ENCODE results near the gene MGLL.

MGLL gene

DNA sequence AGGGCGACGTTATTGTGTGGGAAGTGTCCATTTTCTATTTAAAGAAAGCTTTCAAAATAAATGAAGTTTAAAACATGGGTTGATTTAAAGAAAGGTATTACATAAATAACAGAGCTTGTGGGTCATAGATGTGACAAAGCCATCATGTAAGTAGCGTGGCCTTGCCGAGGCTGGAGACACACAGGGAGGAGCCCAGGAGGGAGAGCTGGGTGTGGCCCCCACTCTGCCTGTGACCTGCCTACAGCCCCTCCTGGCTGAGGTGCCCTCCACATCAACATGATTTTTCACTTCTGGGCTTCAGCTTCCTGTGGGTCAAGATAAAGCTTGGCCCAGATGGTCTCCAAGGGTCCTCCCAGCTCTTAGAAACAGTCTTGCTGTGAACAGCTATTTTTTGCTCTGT lies 12.5 kb upstream of the MGLL start:
- no peak for DNase-seq

DNA sequence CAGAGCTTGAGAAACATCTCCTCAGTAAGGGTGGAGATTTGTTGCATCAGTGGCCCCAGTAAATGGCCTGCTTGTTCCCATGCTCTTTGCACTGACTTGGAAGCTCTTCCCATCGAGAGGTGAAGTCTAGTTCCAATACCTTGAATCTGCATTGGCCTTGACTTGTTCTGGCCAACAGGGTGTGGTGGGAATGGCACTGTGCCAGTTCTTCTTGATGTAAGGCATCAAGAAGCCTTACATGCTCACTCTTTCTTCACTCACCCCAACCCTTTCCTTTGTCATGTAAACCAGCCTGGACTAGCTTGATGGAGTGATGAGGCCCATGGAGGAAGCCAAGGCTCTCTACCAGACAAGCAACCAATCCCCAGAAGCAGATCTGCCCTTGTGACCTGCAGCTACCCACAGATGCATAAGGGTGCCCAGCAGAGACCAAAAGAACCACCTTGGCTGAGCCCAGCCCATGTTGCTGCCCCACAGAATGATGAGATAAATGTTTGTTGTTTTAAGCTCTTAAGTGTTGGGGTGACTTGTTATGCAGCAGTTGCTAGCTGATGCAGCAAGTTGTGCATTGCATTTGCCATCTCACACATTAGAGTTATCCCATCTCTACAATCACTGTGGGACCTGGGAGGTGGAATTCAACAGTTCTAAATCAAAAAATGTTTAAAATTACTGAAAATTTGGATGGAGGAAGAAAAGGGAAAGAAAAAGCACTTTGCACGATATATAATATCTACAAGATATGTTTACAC lies 11.1 kb upstream of the MGLL start:
- DNase-seq, result no peak

DNA sequence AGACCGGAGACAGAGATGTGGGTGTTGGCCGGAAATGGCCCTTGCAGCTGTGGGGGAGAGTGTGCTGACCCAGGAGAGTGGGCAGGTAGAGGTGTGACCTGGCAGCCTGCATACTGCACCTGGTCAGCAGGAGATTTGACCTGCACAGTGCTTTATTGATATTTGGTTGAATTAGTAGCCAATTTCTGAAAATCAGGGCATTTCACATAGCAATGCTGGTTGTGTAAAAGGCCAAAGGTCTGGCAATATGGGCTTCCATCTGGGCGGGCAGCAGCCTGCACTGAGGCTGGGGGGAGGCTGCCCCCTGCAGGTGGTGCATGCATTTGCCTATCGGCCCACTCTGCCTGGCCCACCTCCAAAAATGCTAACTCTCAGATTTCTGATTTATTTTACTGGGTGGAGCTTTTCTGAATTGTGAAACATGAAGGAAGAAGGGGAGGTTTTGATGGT lies 9.4 kb upstream of the MGLL start:
- no peak for DNase-seq

DNA sequence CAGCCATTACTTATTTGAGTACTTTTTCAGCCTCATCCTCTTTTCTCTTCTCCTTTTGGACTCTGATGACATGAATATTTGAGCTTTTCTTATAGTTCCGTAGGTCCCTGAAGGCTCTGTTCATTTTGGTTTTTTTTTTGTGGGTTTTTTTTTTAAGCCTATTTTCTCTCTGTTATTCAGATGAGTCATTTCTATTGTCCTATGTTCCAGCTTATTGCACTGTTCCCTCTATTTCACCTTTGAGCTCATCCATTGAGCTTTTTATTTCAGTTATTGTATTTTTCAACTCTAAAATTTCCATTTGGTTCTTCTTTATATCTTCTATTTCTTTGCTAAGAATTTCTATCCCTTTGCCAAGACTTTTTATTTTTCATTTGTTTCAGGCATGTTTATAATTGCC lies 7.2 kb upstream of the MGLL start:
- DNase-seq, result no peak

DNA sequence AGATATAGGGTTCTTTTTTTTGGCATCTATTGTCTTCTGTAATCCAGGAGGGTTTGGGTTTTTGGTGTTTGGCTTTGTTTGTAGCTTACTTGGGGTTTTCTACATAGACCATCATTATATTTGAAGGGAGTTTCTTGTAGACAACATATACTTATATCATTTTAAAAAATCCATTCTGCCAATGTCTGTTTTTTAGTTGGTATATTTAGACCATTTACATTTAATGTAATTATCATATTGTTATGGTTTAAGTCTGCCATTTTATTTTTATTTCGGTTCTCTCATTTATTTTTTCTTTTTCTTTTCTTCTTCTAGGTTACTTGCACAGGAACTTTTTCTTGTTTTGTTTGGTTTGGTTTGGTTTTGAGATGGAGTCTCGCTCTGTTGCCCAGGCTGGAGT lies 5.5 kb upstream of the MGLL start:
- DNase-seq, result no peak

DNA sequence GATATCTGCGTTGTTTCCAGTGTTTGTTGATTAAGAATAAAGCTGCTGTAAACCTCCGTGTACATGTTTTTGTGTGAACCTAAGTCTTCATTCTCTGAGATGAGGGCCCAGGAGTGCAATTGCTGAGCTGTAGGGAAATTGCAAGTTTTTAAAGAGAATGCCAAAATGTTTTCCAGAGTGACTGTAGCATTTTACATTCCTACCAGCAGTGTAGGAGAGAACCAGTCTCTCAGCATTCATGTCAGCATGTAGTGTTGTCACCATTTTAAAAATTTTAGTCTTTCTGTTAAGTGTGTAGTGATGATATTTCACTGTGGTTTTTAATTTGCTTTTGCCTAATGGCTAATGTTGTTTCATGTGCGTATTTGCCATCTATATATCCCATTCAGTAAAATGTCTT lies 3.4 kb upstream of the MGLL start:
- DNase-seq, result no peak

DNA sequence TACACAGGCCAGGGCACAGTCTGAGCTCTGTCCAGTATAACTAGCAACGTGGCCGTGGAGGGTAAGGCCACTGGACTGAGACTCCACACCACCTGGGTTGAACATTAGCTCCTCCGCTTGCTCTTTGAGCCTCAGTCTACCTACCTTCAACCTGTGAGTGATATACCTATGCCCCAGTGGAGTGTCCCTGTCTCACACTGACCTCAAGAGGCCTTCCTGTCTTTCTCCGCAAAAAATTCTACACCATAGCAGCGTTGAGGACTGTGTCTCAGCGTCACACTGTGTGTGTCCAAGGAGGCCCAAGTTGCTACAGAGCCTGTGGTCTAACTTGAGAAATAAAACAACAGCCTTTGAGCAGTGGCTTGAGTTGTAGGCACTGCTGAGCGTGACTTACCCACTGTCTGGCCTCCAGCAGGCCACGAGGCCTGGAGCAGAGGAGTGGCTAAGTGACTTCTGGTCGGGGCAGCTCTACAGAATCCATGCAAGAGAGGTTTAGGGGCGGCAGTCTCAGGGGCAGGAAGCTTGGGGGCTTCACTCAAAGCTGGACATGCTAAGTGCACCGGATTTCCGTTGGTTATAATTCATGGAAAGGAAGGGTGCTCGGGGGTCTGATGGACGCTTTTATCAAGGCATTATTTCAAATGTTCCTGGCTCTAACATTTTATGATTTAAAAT lies 2.0 kb upstream of the MGLL start:
- DNase-seq, result no peak

DNA sequence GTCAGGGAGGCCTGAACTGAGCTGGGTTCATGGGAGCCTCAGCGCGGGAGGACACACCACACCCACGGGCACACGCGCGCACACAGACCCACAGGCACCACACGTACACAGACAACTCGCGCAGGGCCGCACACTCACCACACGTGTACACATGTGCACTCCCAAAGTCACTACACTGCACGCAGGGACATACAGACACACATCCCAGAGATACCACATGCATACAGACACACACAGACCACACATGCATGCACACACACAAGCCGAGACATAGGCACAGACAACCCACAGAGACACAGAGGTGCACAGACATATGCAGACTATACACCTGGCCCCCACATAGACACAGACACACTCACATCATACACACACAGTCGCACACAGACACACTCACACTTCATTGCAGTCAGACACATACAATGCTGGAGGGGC lies 1.1 kb upstream of the MGLL start:
- no peak for DNase-seq

DNA sequence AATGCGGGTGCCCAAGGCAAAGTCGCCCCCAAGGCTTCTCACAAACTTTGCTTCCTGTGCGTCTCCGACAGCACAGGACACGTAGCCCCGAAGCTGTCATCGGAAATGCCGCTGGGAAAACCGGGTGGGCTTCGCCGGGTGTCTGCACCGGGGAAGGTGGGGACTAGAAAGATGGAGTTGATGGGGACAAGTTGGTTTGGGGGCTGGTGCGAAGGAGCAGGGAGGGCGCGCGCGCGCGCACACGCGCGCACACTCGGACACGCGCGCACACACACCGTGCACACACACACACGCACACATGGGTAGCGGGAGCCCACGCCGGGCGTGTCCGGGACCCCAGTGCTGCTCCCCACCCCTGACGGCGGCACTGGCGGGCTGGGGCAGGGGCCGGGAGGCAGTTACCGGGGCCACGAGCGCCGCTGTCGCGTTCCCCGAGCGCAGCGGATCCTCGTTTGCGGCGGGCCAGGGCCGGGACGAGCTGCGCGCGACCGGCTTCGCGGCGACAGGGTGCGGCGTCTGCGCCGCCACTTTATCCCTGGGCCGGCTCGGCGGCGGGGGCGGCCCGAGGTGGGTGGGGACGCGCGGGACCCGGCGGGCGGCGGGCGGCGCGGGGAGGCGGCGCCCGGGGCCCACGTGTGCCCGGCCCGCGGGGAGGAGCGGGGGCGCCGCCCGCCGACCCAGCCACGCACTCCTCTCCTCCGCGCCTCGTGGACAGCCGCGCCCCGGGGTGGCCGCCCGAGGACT lies 539 bp upstream of the MGLL start:
- DNase-seq, result no peak

DNA sequence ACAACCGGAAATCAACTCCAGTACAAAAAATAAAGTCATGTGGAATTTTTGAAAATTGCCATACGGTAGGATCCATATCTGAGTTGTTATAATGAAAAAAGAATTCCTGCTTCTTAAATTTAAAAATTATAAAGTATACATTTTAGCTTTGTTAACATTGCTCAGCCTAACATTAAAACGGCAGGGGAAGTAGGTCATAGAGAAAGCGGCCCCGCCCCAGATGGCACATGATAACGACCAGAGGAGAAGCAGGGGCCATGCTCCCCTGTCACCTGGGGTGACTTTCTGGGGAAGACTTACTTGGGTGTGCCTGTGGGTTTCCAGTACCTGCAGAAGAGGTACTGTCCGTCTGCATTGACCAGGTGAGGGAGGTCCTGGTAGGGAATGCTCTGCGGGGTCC lies 921 bp downstream of the MGLL start:
- no peak for DNase-seq

DNA sequence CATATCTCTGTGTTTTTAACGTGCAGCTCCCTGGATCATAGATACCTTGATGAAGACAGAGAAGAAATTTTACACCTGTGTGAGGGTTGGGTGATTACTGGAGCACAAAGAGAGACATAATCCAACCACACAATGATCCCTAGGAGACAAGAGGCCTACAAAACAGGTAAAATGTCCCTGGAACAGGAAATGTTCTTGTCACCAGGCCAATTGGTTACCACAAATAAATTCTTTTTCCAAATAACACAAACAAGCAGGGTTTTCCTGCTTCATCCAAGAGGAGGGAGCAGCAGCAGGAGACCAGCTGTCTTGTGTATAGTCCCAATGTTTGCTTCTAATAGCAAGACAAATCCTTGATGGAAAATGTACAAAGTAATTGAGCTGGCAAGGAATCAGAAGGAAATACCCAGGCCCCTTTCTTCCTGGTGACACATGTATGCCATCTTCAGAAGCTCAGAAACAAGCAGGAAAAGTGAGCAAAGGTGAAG lies 1.4 kb downstream of the MGLL start:
- no peak for DNase-seq

DNA sequence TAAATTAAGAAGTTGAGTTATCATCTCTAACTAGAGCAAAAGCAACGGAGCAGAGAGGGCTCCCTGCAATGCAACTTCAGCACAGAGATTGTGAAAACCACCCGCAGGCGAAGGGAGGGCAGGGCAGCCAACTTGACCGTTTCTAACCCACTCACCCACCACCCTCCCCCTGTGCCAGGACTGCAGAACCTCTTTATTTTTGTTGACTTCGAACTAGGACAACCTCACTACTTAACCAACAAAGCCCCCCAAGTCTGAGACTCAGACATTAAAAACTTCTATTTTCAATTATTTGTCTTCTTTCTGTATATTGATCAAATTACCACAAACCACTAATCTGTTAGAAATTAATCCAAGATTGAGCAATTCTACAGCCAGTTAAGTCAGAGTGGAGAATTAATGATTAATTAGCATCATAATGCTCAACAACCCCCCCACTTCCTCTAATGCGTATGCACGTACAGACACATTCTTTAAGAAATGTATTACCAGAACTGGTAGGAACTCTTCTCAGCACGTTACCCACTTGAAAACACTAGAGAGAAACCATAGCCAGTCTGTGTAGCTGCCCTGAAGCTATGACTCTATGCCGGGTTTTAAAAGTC lies 2.0 kb downstream of the MGLL start:
- DNase-seq, result no peak

DNA sequence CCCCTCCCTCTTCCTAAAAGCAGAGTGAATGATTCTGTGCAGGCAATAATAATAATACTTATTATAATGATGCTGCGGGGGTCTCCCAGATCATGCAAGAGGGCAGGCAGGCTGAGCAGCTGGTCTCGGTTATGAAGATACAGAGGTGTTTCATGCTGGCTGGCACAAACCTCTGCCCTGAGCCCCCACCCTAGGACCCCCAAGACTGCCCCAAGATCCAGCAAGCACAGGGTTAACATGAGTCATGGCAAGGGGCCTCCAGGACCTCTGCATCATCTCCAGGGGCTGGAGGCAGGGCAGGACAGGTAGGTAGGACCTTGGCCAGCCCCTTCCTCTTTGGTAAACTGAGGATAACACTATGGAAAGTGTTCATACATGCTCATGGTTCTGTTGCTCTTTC lies 2.7 kb downstream of the MGLL start:
- DNase-seq, result no peak

DNA sequence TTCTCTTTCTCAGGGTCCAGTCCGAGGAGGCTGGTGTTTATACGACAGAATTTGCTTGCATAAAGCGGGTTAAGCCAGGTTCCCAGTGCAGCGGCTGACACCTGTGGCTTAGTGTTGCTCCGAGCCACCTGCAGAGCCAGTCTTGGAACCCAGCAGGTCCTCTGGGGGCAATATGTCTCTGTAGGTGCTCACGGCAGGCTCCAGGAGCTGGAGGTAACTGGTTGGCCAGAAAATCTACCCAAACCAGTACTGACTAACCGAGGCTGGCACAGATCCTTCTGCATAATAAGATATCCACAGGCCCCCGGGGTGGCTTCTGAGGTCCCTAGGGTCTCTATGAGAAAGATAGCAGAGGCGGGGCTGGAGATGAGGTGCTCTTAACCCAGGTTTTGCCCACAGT lies 3.2 kb downstream of the MGLL start:
- no peak for DNase-seq

DNA sequence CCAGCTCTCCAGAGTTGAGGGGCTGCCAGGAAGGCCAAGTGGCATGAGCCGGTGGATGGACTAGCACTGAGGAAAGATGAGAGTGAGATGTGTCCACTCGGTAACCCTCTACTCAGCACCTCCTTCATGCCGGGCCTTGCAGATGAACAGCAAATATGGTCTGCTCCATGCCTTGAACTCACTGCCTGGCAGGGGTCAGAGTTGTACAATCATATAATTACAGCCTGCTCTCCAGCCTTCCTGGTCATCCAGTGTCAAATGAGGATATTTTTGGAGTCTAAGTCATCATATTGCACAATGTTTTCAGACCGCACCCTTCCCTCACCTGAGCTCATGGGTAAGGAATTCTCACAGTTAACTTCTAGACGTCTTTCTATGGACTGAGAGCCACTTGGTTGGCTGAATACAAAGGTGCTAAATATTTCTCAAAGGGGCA lies 4.9 kb downstream of the MGLL start:
- no peak for DNase-seq

DNA sequence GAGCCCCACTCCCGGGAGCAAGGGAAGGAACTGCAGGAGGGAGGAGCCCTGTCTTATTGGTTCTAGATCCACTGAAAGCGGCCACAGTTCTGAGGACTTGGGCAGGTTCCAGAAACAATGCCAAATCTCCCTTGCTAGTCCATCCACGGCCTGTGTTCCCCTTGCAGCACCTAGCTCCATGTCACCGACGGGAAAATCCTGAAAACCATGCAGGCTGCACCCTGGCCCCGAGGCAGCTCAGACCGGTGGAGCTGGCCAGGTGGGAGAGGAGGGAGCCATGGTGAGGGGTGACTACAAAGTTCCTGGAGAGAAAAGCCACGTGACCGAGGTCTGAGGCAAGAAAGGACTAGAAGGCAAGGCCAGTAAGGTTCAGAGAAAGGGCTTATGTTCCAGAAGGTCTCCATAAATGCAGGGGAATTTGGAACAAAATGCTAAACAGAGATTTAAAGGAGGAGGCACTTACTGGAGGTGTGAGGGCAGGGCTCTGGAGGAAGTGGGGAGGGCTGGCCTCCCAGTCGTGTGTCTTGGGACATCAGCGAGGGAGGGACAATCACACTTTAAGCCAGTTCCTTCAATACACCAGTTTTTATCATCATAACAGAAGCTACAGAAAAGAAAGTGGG lies 5.4 kb downstream of the MGLL start:
- no peak for DNase-seq

DNA sequence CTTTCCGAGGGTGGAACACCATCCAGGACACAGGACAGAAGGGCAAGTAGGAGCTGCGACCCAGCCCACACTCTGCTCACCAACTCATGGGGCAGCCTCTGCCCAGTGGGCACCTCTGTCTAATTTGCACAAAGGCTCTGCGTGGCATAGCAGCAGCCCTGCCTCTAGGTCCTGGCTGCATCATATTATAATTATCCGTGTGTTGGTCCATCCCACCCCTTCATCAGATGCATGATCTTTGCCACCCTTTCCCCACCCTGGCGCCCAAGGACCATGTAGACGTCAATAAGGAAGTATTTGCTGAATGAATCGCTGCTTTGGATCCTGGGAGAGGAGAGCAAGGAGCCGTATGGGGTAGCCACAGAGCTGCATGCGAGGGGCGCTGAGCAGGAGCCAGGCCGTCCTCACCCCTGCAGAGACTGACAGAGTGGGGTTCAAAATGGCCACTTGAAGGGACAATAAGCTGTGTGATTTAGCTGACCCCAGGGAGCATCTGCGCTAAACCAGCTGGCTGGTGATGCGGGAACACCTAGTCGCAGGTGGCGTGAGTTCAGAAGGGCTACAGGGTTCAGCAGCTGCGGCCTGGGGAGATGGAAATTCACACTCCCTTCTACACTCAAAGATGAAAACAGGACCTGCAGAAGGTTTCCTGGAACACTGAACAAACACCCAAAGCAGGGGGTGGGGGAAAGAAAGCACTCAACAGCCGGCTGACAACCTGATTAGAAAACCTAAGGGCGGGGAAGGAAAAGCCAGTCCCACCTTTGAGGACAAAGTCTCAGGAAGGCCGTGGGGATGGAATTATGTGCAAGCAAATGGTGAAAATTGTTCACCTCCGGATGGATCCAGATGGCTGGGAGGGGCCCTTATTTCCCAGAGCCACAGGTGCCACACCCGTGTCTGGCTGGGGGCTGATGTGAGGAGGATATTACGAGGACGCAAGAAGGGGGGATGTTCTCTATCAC lies 6.4 kb downstream of the MGLL start:
- DNase-seq, result no peak

DNA sequence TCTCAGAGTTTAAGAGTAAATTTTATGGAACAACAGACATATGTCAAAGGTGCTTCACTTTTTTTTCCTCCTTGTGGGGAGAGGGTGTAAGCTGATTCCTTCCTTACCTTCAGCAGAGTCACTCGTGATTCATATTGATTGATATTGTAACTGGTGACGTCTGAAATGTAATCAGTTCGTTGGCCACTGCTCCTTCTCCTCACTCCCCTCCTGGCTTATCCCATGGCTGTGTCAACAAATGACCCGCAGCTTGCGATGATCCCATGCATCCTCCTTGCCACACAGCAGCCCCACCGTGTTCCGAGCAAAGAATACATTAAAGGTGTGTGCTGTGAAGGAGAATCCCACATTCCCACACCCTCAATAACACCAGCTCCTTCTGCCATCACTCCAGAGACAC lies 7.3 kb downstream of the MGLL start:
- no peak for DNase-seq

DNA sequence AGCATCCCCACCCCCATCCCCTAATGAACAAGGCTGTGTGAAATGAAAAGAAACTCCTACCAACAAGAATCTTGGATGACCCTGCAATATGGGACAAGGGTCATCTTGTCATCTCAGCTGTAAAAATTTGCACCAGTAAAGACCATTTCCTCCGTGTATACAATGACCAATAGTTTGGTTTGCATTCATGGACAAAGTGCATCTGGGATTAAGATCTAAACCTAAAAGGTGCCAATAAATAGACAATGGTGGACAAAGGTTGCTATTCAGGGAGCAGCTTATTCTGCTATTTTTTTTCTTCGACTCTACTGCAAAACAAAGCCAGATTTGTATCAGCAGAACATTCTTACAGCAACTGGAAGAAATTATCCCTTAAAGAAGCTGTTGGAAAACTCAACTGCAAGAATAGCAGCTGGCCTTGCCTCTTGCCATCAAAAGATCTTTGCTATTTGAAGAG lies 8.0 kb downstream of the MGLL start:
- no peak for DNase-seq

DNA sequence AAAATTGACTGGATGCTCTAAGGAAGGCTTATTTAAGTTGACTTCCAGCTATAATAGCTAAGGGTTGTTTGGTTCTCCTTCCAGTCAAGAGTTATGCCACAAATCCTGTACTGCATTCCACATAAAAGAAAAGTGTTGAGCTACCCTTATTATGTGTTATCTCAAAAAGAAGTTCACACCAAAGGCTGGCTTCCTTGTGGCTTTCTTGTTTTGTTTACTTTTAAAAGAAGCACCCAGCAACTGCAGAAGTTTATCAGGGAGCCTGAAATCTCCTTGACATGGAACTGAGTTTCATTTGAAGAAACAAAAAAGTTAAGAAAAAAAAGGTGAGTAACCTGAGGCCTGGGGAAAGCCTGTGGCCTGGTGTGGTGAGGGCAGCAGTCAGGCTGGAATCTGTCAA lies 10.2 kb downstream of the MGLL start:
- DNase-seq, result no peak

DNA sequence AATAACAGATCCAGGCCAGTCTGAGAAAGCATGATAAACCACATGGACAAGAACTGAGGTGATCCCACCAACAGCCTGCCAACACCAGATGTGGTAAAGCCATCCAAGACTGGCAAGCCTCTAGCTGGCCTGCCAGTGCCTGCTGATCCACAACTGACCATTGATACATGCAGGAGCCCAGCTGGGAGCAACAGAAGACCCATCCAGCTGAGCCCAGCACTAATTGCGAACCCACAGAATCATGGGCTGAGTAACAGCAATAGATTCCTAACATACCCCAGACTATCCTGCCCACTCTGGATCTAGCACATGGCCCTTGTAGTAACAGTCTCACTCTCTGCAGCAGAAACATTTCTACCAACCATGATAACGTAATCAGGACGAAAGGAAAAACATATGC lies 10.6 kb downstream of the MGLL start:
- no peak for DNase-seq

DNA sequence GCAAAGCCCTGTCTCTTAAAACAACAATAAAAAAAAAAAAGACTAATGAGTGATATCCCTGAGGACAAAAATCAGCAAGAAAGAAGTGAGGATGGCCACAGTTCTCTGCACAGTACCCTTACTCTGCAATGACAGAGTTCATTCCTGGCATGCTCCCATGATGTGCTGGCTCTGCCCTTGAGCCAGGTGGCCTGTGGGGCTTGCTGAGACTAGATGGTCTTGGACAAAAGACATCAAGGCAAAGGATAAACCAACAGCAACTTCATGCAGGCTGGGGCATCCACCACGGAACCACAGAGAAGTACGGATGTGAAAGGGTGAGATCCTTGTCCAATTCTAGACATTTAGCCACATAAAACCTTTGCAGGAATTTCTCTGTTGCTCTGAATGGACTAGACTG lies 12.7 kb downstream of the MGLL start:
- DNase-seq, result no peak
